Breast epithelium (tissue), 4 donors: ENCODE measurements around the gene STAU1. TPM values are rescaled to one million over a fixed set of nuclear protein-coding genes. Genes with fewer than 3 reads are reported as not detected.

ENCODE experiments used
- DNase-seq, 2 donors: peaks; one replicate each; pipeline ENCODE4 v3.0.0-alpha.2; 2019; ENCODE audit warnings: low spot score in 2 of 2
- H3K27ac ChIP-seq, 2 donors: fragments of 200-600 bp; sonication (generic) in 1 of 2; one replicate each; pipeline ENCODE4 v1.5.1; 2016 to 2019; ENCODE audit warnings: mild to moderate bottlenecking in 1 of 2
- H3K27me3 ChIP-seq, 2 donors: fragments of 200-600 bp; sonication (generic) in 1 of 2; one replicate each; pipeline versions ENCODE4 v1.5.1 to v1.6.0; 2017 to 2019; ENCODE audit warnings: control low read depth in 1 of 2, mild to moderate bottlenecking in 1 of 2
- H3K36me3 ChIP-seq: fragments of 200-600 bp; one replicate; pipeline ENCODE4 v1.5.1; 2019
- H3K4me1 ChIP-seq, 2 donors: fragments of 200-600 bp; sonication (generic); one replicate each; pipeline ENCODE4 v1.5.1; 2016 to 2019; ENCODE audit warnings: control low read depth in 1 of 2
- H3K4me3 ChIP-seq, 3 donors: fragments of 200-600 bp; sonication (generic); 1 replicate in 2 of 3; 2 replicates in 1 of 3; pipeline ENCODE4 v1.5.1; 2016 to 2019; ENCODE audit warnings: mild to moderate bottlenecking in 3 of 3, moderate library complexity in 2 of 3
- H3K9me3 ChIP-seq, 2 donors: fragments of 200-600 bp; sonication (generic) in 1 of 2; one replicate each; pipeline ENCODE4 v1.5.1; 2016 to 2019; ENCODE audit warnings: control low read depth in 1 of 2
- POLR2A ChIP-seq: fragments of 450-650 bp; IDR thresholded peaks from one replicate; pipeline ENCODE4 v1.6.1; 2016; ENCODE audit warnings: antibody characterized with exemption, mild to moderate bottlenecking, moderate library complexity
- POLR2AphosphoS5 ChIP-seq, 3 donors: sonication (generic); formaldehyde crosslinking; IDR thresholded peaks; one replicate each; pipeline ENCODE4 v1.6.1; 2017; ENCODE audit warnings: antibody characterized with exemption in 3 of 3
- intact Hi-C: fragments of 100-400 bp; cut with DNase I; formaldehyde crosslinking; loops from one replicate; pipeline ENCODE4 v1.15.1; 2023; ENCODE audit warnings: low total_unique reads
- total RNA-seq, 3 donors: library from RNA; depleted of rRNA; stranded (reverse); fragments of >200 nt; gene quantifications; one replicate each; pipeline ENCODE4 v1.1.0, GENCODE V29; 2016
- TF ChIP-seq, protein P1 (sequence below), 3 donors: fragments of 450-650 bp; IDR thresholded peaks; one replicate each; pipeline ENCODE4 v1.5.1; 2016 to 2017; ENCODE audit warnings: antibody characterized with exemption in 3 of 3, mild to moderate bottlenecking in 3 of 3, moderate library complexity in 3 of 3

Gene STAU1
- total RNA-seq, 3 donors from 2014 or later: 79.8 to 85.2 (median 79.9) TPM

DNA sequence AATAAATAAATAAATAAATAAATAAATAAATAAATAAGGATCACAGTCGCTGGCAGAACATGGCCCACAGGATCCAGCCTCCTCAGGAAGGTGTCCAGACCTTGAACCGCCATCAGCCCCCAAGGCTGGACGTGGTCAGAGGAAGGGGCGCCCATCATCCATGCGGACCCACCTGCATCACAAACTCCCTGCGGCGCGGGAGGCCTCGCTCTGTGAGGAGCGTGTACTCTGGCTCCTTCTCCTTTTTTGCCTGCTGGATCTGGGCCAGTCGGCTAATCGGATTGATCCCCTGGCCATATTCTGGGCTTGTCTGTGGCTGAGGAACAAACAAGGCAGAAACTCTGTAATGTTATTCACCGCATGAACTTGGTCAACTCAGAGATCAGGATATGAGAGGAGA lies 65.2 kb downstream of the STAU1 start:
- no peaks in the 10 kb centered on the region for H3K27me3 ChIP-seq
- no peak for DNase-seq
- H3K36me3 ChIP-seq: peaks cover 6% of the 10 kb centered on the region
- H3K4me1 ChIP-seq: no peaks in the 10 kb centered on the region
- TF ChIP-seq POLR2A (no peak), POLR2AphosphoS5 (IDR thresholded peaks at IDR 0.05) (no peak)
- TF ChIP-seq, protein P1, sequence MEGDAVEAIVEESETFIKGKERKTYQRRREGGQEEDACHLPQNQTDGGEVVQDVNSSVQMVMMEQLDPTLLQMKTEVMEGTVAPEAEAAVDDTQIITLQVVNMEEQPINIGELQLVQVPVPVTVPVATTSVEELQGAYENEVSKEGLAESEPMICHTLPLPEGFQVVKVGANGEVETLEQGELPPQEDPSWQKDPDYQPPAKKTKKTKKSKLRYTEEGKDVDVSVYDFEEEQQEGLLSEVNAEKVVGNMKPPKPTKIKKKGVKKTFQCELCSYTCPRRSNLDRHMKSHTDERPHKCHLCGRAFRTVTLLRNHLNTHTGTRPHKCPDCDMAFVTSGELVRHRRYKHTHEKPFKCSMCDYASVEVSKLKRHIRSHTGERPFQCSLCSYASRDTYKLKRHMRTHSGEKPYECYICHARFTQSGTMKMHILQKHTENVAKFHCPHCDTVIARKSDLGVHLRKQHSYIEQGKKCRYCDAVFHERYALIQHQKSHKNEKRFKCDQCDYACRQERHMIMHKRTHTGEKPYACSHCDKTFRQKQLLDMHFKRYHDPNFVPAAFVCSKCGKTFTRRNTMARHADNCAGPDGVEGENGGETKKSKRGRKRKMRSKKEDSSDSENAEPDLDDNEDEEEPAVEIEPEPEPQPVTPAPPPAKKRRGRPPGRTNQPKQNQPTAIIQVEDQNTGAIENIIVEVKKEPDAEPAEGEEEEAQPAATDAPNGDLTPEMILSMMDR (IDR thresholded peaks at IDR 0.05): no peak
- no peak overlapping the region for H3K27ac ChIP-seq
- H3K9me3 ChIP-seq: no peaks in the 10 kb centered on the region
- intact Hi-C loops: no loop called here
- no peak overlapping the region for H3K4me3 ChIP-seq

DNA sequence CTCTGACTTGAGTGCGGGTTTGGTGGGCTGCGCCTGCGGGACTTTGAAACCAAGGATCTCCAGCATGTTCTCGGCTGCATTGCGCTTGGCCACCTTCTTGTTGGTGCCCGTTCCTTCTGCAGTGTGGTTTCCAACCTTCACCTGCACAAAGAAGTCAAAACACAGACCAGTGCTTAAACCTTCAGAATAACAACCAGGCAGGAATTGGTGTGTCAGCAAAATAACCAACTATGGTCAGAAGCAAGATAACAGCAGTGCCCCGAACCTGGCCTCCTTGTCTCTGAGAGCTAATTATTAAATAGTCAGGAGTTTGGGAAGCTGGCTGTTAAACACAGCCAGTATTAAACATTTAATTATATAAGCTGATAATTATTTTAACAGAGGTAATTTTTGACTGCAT lies 68.1 kb downstream of the STAU1 start:
- intact Hi-C loops: no loop called here
- DNase-seq: no peak
- Histone ChIP-seq H3K4me1 (no peaks in the 10 kb centered on the region), H3K27ac (no peak overlapping the region), H3K4me3 (no peak overlapping the region), H3K27me3 (no peaks in the 10 kb centered on the region), H3K9me3 (no peaks in the 10 kb centered on the region), H3K36me3 (peaks cover 6% of the 10 kb centered on the region)
- TF ChIP-seq, protein P1 (IDR thresholded peaks at IDR 0.05): no peak
- TF ChIP-seq POLR2AphosphoS5 (IDR thresholded peaks at IDR 0.05): no peak
- TF ChIP-seq POLR2A: no peak

DNA sequence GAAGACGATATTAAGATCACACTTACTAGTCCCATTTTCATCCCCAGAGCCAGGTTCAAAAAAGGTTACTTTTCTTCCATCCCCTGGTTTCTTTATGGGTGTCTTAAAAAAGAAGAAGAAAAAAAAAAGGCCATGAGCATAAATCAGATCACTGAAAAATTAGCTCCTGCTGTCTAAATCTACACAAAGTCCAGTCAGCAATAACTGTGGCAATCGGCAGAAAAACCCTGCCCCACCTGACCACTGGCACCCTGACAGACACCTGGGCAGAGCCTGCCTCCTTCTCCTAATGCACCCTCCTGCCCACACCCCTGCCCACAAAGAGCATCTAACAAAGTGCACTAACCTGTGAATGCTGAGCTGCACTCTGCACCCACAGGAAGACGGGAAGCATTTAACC lies 69.8 kb downstream of the STAU1 start:
- Histone ChIP-seq H3K27ac (no peak overlapping the region), H3K36me3 (peaks cover 6% of the 10 kb centered on the region)
- intact Hi-C loops: no loop called here

GRCh38 chr20:49115564-49115963 lies 72.6 kb downstream of the STAU1 start:
- intact Hi-C loops: no loop called here
- no peaks in the 10 kb centered on the region for H3K9me3 ChIP-seq
- H3K4me3 ChIP-seq: no peak overlapping the region
- no peaks in the 10 kb centered on the region for H3K4me1 ChIP-seq
- no peaks in the 10 kb centered on the region for H3K27me3 ChIP-seq
- DNase-seq: no peak
- TF ChIP-seq, protein P1 (IDR thresholded peaks at IDR 0.05): no peak
- TF ChIP-seq POLR2AphosphoS5 (IDR thresholded peaks at IDR 0.05) (no peak), POLR2A (no peak)
- peaks cover 6% of the 10 kb centered on the region for H3K36me3 ChIP-seq
- H3K27ac ChIP-seq: no peak overlapping the region

More for the DNA sequence above, 69.8 kb downstream of the STAU1 start:
- Histone ChIP-seq H3K4me1 (no peaks in the 10 kb centered on the region), H3K4me3 (no peak overlapping the region), H3K9me3 (no peaks in the 10 kb centered on the region), H3K27me3 (no peaks in the 10 kb centered on the region)
- TF ChIP-seq POLR2AphosphoS5 (IDR thresholded peaks at IDR 0.05) (no peak), POLR2A (no peak)
- TF ChIP-seq, protein P1 (IDR thresholded peaks at IDR 0.05): no peak
- DNase-seq: no peak

GRCh38 chr20:49112596-49113274 lies 75.4 kb downstream of the STAU1 start:
- no peaks in the 10 kb centered on the region for H3K9me3 ChIP-seq
- no peak overlapping the region for H3K27ac ChIP-seq
- DNase-seq: no peak
- no peak overlapping the region for H3K4me3 ChIP-seq
- H3K4me1 ChIP-seq: no peaks in the 10 kb centered on the region
- intact Hi-C loops: no loop called here
- TF ChIP-seq POLR2A: no peak
- TF ChIP-seq, protein P1 (IDR thresholded peaks at IDR 0.05): no peak
- no peak for TF ChIP-seq POLR2AphosphoS5 (IDR thresholded peaks at IDR 0.05)
- H3K27me3 ChIP-seq: no peaks in the 10 kb centered on the region
- no peaks in the 10 kb centered on the region for H3K36me3 ChIP-seq
